Activated naive CD4-positive, alpha-beta T cell (primary cell): ENCODE data around the gene NIPAL1.

Source experiments
- DNase-seq, 4 experiments: peaks; one replicate each; lab custom pipeline; 2025; lab: John Stamatoyannopoulos, UW

Gene NIPAL1

DNA sequence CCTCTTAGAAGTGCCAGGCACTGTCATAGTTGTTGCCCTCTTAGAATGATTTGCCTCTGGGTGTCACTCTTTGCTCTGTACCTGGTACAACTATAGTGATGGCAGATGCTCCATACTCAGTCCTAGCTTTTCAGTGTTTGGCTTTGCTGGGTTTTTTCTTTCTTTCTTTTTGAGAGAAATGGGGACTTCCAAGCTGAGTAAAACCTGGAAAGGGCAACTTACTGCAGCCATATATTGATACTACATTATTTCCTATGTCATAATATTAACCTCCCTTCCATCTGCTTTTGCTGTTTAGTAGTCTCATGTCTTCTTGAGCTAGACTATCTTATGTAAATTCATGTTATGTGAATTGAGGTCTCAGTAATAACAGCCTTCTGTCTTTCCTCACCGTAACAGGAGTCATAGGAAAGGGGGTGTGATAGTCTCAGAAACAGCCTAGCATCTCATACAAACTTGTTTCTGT, 49.0 kb downstream of the NIPAL1 start:
- DNase-seq = no peak

- DNase-seq = no peak
Measured at GRCh38 chr4:48067536-48067935, 51.0 kb downstream of the NIPAL1 start.

DNA sequence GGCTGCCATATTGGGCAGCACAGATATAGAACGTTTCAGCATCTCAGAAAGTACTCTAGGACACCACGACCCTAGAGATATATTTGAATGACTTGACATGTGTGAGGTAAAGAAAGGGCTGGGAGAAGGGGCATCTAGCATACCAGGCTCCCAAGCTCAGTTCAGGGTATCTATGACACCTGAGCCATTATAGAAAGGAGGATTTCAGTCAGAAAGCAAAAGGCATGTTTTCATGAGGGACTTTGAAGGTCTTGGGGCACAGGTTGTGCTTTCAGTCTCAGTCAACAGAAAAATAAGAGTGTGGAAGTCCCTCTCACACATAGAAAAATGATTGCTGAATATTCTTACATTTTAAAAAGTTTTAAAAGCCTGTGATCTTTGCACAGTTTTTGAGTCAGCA, 51.6 kb downstream of the NIPAL1 start:
- DNase-seq = no peak

GRCh38 chr4:48069026-48069425, 52.5 kb downstream of the NIPAL1 start:
- no peak for DNase-seq

DNA sequence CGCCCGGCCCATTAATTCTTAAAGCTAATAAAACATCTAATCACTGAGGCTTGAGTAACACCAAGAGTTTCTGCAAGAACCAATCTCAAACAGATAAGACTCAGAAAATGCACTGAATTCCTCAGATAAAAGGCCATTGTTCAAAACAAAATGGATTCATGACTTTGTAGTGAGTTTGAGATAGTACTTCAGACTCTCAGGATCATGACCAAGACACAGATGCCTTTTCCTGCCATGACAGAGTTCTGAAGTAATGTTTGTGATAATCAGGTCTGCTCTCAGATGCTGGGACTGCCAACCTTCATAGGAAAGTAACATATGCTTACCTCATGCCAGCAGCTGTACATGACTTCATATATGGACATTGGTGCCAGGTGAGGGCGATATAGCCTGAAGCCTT, 54.6 kb downstream of the NIPAL1 start:
- DNase-seq = no peak

GRCh38 chr4:48073567-48074103, 57.1 kb downstream of the NIPAL1 start:
- DNase-seq = no peak

DNA sequence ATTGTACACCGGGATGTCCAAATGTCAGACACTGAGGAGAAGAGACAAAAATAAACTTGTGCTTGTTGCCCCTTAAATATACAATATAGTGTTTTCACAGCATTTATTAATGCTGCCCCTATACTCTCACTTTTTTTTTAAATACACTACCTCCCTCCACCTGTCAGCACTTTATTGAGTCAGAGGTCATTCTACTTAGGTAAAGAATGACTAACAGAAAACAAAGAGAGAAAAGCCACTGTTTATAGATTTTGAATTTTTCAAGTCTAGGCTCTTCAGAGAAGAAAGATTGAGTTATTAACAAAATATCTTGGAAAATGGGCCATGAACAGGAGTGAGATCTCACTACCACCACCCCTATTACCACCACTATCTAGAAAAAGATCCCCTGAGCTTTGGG, 58.1 kb downstream of the NIPAL1 start:
- no peak for DNase-seq

DNA sequence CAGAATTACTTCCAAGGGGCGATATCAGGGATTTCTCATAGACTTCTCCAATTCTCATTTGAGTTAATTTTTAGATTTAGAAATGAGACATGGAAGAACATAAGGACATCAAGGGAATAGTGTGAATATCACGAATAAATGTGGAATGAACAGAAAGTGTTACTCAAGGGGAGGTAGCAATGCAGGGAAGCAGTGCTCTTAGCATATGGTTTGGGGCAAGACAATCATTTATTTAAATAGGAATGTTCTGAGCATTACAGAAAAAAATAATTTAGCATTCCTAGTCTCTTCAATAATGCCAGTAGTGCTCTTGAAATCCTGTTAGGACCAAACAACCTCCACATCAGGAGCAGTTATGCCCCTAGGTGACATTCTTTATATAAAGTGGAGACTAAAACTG, 61.9 kb downstream of the NIPAL1 start:
- no peak for DNase-seq

DNA sequence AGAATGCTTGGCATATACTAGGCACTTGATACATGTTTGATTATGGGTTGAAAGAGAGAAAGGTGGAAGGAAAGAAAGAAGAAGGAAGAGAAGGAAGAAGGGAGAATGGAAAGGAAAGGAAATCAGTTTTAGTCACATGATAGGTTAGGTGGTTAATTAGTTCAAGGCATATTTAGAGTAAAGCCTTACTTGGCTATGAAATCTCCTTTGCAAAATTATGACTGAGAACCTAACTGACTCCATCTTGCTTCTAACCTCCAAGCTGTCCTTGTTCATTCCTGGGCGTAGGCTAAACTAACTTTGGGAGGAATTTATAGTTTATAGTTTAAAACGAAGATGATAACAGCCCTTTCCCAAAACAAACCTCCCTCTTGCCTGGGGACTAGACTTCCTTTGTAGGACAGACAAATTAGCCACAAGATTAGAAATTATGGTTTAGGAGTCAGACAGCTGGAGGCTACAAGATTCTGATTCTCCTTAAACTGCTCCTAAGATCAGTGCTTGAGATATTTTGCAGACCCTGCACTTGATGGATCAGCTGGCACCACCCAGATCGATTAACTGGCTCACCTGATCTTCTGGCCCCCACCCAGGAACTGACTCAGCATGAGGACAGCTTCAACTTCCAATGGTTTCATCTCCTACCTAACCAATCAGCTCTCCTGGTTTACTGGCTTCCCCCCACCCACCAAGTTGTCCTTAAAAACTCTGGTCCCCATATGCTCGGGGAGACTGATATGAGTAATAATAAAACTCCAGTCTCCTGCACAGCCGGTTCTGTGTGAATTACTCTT, 62.5 kb downstream of the NIPAL1 start:
- no peak for DNase-seq

- DNase-seq = no peak
Measured at GRCh38 chr4:48079972-48080391, 63.4 kb downstream of the NIPAL1 start.

GRCh38 chr4:48081196-48081595, 64.6 kb downstream of the NIPAL1 start:
- DNase-seq = no peak

DNA sequence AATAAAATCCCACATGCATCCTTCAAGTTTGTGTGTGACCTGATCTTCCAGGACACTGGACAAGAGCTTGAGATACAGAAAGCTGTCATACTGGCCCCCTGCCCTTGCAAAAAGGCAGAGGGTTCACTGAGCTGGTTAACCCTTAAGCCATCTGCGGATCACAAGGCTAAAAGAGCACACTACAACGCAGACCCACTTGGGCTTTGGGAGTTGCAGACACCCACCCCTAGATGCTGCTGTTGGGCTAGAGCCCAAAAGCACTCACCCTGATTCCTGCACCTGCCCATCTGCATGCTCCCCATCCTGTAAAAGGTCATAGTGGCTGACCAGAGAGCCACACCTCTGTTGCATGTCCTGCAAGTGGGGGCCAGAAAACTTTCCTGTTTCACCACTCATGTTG, 66.4 kb downstream of the NIPAL1 start:
- DNase-seq = no peak

- DNase-seq = no peak
Measured at GRCh38 chr4:48085821-48086589, 69.4 kb downstream of the NIPAL1 start.
